Muscle of leg (tissue), 11 donors: ENCODE measurements around the gene CCDC74A. TPM values are rescaled to one million over a fixed set of nuclear protein-coding genes. Genes with fewer than 3 reads are reported as not detected.
"Not testable (repeated sequence)": the region's sequence is repeated elsewhere in the genome, so short reads cannot be mapped to it uniquely, and the experiment has no call there.

ENCODE experiments used
- DNase-seq: peaks from one replicate; pipeline ENCODE4 v3.0.0; 2013
- H3K27ac ChIP-seq: one replicate; pipeline ENCODE4 v1.5.1; 2013; ENCODE audit warnings: mild to moderate bottlenecking, low read length, control low read depth
- H3K27me3 ChIP-seq: one replicate; pipeline ENCODE4 v1.6.1; 2013; ENCODE audit warnings: low read length; ENCODE audit not compliant: control insufficient read depth, insufficient read depth
- H3K36me3 ChIP-seq: one replicate; pipeline ENCODE4 v1.6.1; 2013; ENCODE audit warnings: low read length; ENCODE audit not compliant: control insufficient read depth, insufficient read depth
- H3K4me1 ChIP-seq: one replicate; pipeline ENCODE4 v1.6.1; 2013; ENCODE audit warnings: low read length; ENCODE audit not compliant: control insufficient read depth, insufficient read depth
- H3K4me3 ChIP-seq: one replicate; pipeline ENCODE4 v1.5.1; 2013; ENCODE audit warnings: low read length, control low read depth
- H3K9me3 ChIP-seq: replicated peaks from 2 replicates; pipeline ENCODE4 v1.6.1; 2013; ENCODE audit warnings: low read depth, low read length; ENCODE audit not compliant: control insufficient read depth
- WGBS: methylation state at CpG from one replicate; pipeline ENCODE4 v1.1.5; 2013; ENCODE audit warnings: missing lambda C conversion rate; ENCODE audit not compliant: insufficient coverage; 5-methylcytosine and 5-hydroxymethylcytosine counted together
- polyA plus RNA-seq, 8 donors: library from polyadenylated mRNA; unstranded; fragments of 120-200 nt; gene quantifications; one replicate each; pipeline versions ENCODE4 v1.2.1 to v1.2.3, GENCODE V29; 2013; ENCODE audit warnings: inconsistent platforms in 1 of 8, low replicate concordance in 1 of 8; ENCODE audit not compliant: insufficient read length in 8 of 8, insufficient read depth in 1 of 8
- total RNA-seq: library from RNA; stranded (reverse); fragments of 120-200 nt; gene quantifications from one replicate; pipeline ENCODE4 v1.2.4, GENCODE V29; 2013

CCDC74A gene
- total and polyA plus RNA-seq, 9 donors, result 1.0 to 4.0 (median 2.5) TPM

- not testable (repeated sequence) for H3K4me3 ChIP-seq, H3K27ac ChIP-seq, H3K9me3 ChIP-seq, H3K4me1 ChIP-seq, DNase-seq, H3K27me3 ChIP-seq
- peaks cover 74% of the 10 kb centered on the region for H3K36me3 ChIP-seq
- 100% methylated on average over 1 of the region's 7 CpGs for WGBS
Measured at GRCh38 chr2:131504082-131504750, 23.5 kb upstream of the CCDC74A start.

- DNase-seq, result no peak
- no peaks in the 10 kb centered on the region for H3K27me3 ChIP-seq
- no peak overlapping the region for H3K27ac ChIP-seq
- 81% methylated on average over 8 of the region's 9 CpGs for WGBS
- no peaks in the 10 kb centered on the region for H3K9me3 ChIP-seq
- H3K4me1 ChIP-seq, result no peaks in the 10 kb centered on the region
- H3K4me3 ChIP-seq, result no peak overlapping the region
- H3K36me3 ChIP-seq, result peaks cover 58% of the 10 kb centered on the region
Measured at GRCh38 chr2:131509615-131510014, 18.1 kb upstream of the CCDC74A start.

- H3K4me3 ChIP-seq, H3K4me1 ChIP-seq, H3K9me3 ChIP-seq, H3K27ac ChIP-seq, H3K27me3 ChIP-seq, DNase-seq: not testable (repeated sequence)
- WGBS, result 75% methylated on average over 20 of the region's 22 CpGs
- H3K36me3 ChIP-seq, result peaks cover 42% of the 10 kb centered on the region
Measured at GRCh38 chr2:131511291-131511968, 16.3 kb upstream of the CCDC74A start.

- not testable (repeated sequence) for H3K27ac ChIP-seq, H3K27me3 ChIP-seq, H3K9me3 ChIP-seq, H3K4me3 ChIP-seq, H3K4me1 ChIP-seq, DNase-seq
- WGBS, result 81% methylated on average over 8 of the region's 17 CpGs
- peaks cover 42% of the 10 kb centered on the region for H3K36me3 ChIP-seq
Measured at GRCh38 chr2:131511969-131512870, 15.5 kb upstream of the CCDC74A start.

GRCh38 chr2:131514408-131515166 is 13.1 kb upstream of the CCDC74A start:
- not testable (repeated sequence) for H3K27ac ChIP-seq, H3K27me3 ChIP-seq, H3K4me1 ChIP-seq, H3K9me3 ChIP-seq, H3K4me3 ChIP-seq, DNase-seq
- H3K36me3 ChIP-seq, result peaks cover 38% of the 10 kb centered on the region
- 66% methylated on average over 6 of the region's 15 CpGs for WGBS

- not testable (repeated sequence) for H3K9me3 ChIP-seq, H3K27ac ChIP-seq, H3K4me3 ChIP-seq, DNase-seq, H3K27me3 ChIP-seq, H3K4me1 ChIP-seq
- WGBS, result 75% methylated on average over 2 of the region's 14 CpGs
- H3K36me3 ChIP-seq, result peaks cover 33% of the 10 kb centered on the region
Measured at GRCh38 chr2:131515235-131515634, 12.5 kb upstream of the CCDC74A start.

- WGBS, result 83% methylated on average over 2 of the region's 10 CpGs
- DNase-seq, result no peak
- Histone ChIP-seq H3K4me1 (no peaks in the 10 kb centered on the region), H3K27me3 (no peaks in the 10 kb centered on the region), H3K36me3 (peaks cover 36% of the 10 kb centered on the region), H3K4me3 (no peak overlapping the region), H3K27ac (no peak overlapping the region), H3K9me3 (no peaks in the 10 kb centered on the region)
Measured at GRCh38 chr2:131516011-131516410, 11.7 kb upstream of the CCDC74A start.

- peaks cover 37% of the 10 kb centered on the region for H3K36me3 ChIP-seq
- H3K9me3 ChIP-seq, H3K4me1 ChIP-seq, DNase-seq, H3K27me3 ChIP-seq, H3K27ac ChIP-seq, H3K4me3 ChIP-seq: not testable (repeated sequence)
- WGBS, result 84% methylated on average over 8 of the region's 11 CpGs
Measured at GRCh38 chr2:131516621-131517020, 11.1 kb upstream of the CCDC74A start.

- Histone ChIP-seq H3K36me3 (peaks cover 39% of the 10 kb centered on the region), H3K4me3 (no peak overlapping the region)
- 89% methylated on average over 17 of the region's 17 CpGs for WGBS
Measured at GRCh38 chr2:131517106-131517831, 10.4 kb upstream of the CCDC74A start.

More at GRCh38 chr2:131517106-131517831, 10.4 kb upstream of the CCDC74A start:
- Histone ChIP-seq H3K9me3 (no peaks in the 10 kb centered on the region), H3K27ac (no peak overlapping the region), H3K4me1 (no peaks in the 10 kb centered on the region), H3K27me3 (no peaks in the 10 kb centered on the region)
- DNase-seq, result no peak
